CD14-positive monocyte (primary cell): ENCODE measurements around the gene FUT4. TPM values are rescaled to one million over a fixed set of nuclear protein-coding genes. Genes with fewer than 3 reads are reported as not detected.

ENCODE experiments used
- DNase-seq, 3 donors: peaks; one replicate each; pipeline ENCODE4 v3.0.0-alpha.2; 2011 to 2022
- H2AFZ ChIP-seq: 2 replicates; pipeline ENCODE4 v1.6.0; 2012; ENCODE audit warnings: mild to moderate bottlenecking, low read depth, low read length, inconsistent platforms; ENCODE audit not compliant: insufficient read depth, poor library complexity, severe bottlenecking
- H3K27ac ChIP-seq, 2 donors: 1 replicate in 1 of 2; 2 replicates in 1 of 2; pipeline ENCODE4 v1.5.1; 2012 to 2013; ENCODE audit warnings: low read length in 2 of 2, control low read depth in 1 of 2, inconsistent platforms in 1 of 2, low read depth in 1 of 2, mild to moderate bottlenecking in 1 of 2
- H3K27me3 ChIP-seq, 2 donors: one replicate each; pipeline versions ENCODE4 v1.6.0 to v1.6.1; 2011 to 2013; ENCODE audit warnings: low read length in 2 of 2; ENCODE audit not compliant: control insufficient read depth in 2 of 2, insufficient read depth in 2 of 2
- H3K36me3 ChIP-seq, 2 donors: replicated peaks in 1 of 2; 1 replicate in 1 of 2; 2 replicates in 1 of 2; pipeline versions ENCODE4 v1.5.1 to v1.6.1; 2012 to 2013; ENCODE audit warnings: low read length in 2 of 2, control low read depth in 1 of 2, inconsistent platforms in 1 of 2, mild to moderate bottlenecking in 1 of 2; ENCODE audit not compliant: insufficient read depth in 2 of 2, control insufficient read depth in 1 of 2
- H3K4me1 ChIP-seq, 2 donors: 1 replicate in 1 of 2; 2 replicates in 1 of 2; pipeline versions ENCODE4 v1.5.1 to v1.6.1; 2012 to 2013; ENCODE audit warnings: low read length in 2 of 2, control low read depth in 1 of 2, inconsistent platforms in 1 of 2, mild to moderate bottlenecking in 1 of 2, moderate library complexity in 1 of 2; ENCODE audit not compliant: insufficient read depth in 2 of 2, control insufficient read depth in 1 of 2
- H3K4me2 ChIP-seq: replicated peaks from 2 replicates; pipeline ENCODE3; 2012; ENCODE audit warnings: low read length, moderate library complexity, mild to moderate bottlenecking; ENCODE audit not compliant: poor library complexity, severe bottlenecking; ENCODE audit errors: extremely low read depth
- H3K4me3 ChIP-seq, 3 experiments: fragments of 200-600 bp in 1 of 3; sonication (generic) in 1 of 3; replicated peaks in 1 of 3; 1 replicate in 2 of 3; 2 replicates in 1 of 3; pipeline ENCODE4 v1.5.1; 2011 to 2013; ENCODE audit warnings: low read length in 3 of 3, mild to moderate bottlenecking in 3 of 3, control low read depth in 2 of 3, low read depth in 2 of 3, inconsistent platforms in 1 of 3, moderate library complexity in 1 of 3
- H3K79me2 ChIP-seq: 2 replicates; pipeline ENCODE4 v1.6.0; 2012; ENCODE audit warnings: mild to moderate bottlenecking, control low read depth, inconsistent platforms, low read length, moderate library complexity; ENCODE audit not compliant: insufficient read depth
- H3K9ac ChIP-seq: 2 replicates; pipeline ENCODE4 v1.6.0; 2017; ENCODE audit warnings: low read length, mild to moderate bottlenecking; ENCODE audit not compliant: insufficient read depth, poor library complexity, severe bottlenecking
- H3K9me3 ChIP-seq, 2 donors: replicated peaks in 1 of 2; 1 replicate in 1 of 2; 2 replicates in 1 of 2; pipeline versions ENCODE4 v1.5.1 to v1.6.1; 2012 to 2013; ENCODE audit warnings: low read length in 2 of 2, control low read depth in 1 of 2; ENCODE audit not compliant: control insufficient read depth in 1 of 2, insufficient read depth in 1 of 2
- H4K20me1 ChIP-seq: 2 replicates; pipeline ENCODE4 v1.6.0; 2012; ENCODE audit warnings: mild to moderate bottlenecking, low read length, control low read depth, moderate library complexity; ENCODE audit not compliant: insufficient read depth
- H3K27ac Mint-ChIP-seq, 7 donors: one replicate each; pipeline ENCODE4 v1.8.0; 2020; ENCODE audit warnings: mild to moderate bottlenecking in 7 of 7, mixed read lengths in 7 of 7, moderate library complexity in 6 of 7, inconsistent platforms in 2 of 7
- H3K27me3 Mint-ChIP-seq, 3 donors: one replicate each; pipeline ENCODE4 v1.8.0; 2021 to 2022; ENCODE audit warnings: low read depth in 3 of 3, mild to moderate bottlenecking in 3 of 3, mixed read lengths in 3 of 3, moderate library complexity in 3 of 3, inconsistent platforms in 1 of 3
- H3K36me3 Mint-ChIP-seq, 2 donors: one replicate each; pipeline ENCODE4 v1.8.0; 2020; ENCODE audit warnings: mixed read lengths in 2 of 2, inconsistent platforms in 1 of 2, mild to moderate bottlenecking in 1 of 2
- H3K4me1 Mint-ChIP-seq: one replicate; pipeline ENCODE4 v1.8.0; 2020; ENCODE audit warnings: mild to moderate bottlenecking, mixed read lengths
- H3K4me3 Mint-ChIP-seq, 2 donors: one replicate each; pipeline ENCODE4 v1.8.0; 2020; ENCODE audit warnings: mild to moderate bottlenecking in 2 of 2, mixed read lengths in 2 of 2, moderate library complexity in 1 of 2
- H3K9me3 Mint-ChIP-seq, 7 donors: one replicate each; pipeline ENCODE4 v1.8.0; 2020 to 2022; ENCODE audit warnings: mixed read lengths in 7 of 7, mild to moderate bottlenecking in 6 of 7, moderate library complexity in 6 of 7, inconsistent platforms in 2 of 7
- WGBS: methylation state at CpG from one replicate; pipeline ENCODE4 v1.1.5; 2013; ENCODE audit warnings: missing lambda C conversion rate; ENCODE audit not compliant: insufficient coverage; 5-methylcytosine and 5-hydroxymethylcytosine counted together
- intact Hi-C, 2 donors: fragments of 100-400 bp; cut with micrococcal nuclease; formaldehyde crosslinking; loops; one replicate each; pipeline versions ENCODE4 v1.15.0 to v1.15.1; 2023
- polyA plus RNA-seq, 3 donors: library from polyadenylated mRNA; depleted of rRNA in 1 of 3; unstranded in 2 of 3; stranded (reverse) in 1 of 3; fragments of 300-500 nt in 2 of 3; fragments of >200 nt in 1 of 3; fragmentation: Illumina TruSeq in 2 of 3; gene quantifications; 1 replicate in 2 of 3; 2 replicates in 1 of 3; pipeline ENCODE4 v1.2.3, GENCODE V29; 2012 to 2021
- TF ChIP-seq, protein P1 (sequence below): fragments of 200-600 bp; IDR thresholded peaks from one replicate; pipeline ENCODE4 v1.8.0; 2022; ENCODE audit warnings: antibody characterized with exemption, mild to moderate bottlenecking

The FUT4 gene
- polyA plus RNA-seq, 3 donors: 5.4 to 19.9 (median 6.5) TPM

DNA sequence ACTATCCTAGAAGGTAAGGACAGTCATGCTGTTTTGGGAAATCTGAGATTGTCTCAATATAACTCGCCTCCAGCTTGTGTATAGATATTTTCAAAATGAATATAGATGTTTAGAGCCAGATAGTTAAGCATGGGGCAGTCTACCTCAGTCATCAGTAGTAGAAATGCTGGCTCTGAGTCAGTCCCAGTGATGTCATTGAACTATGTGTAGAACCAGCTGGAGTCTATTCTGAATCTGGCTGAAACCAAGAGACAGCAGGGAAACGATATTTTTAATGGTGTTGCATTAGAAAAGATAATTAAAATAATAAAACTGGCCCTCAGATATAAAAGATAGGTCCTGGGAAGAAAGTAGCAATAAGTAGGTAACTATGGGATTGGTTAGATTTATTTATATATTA lies 49.3 kb downstream of the FUT4 start:
- no peaks in the 10 kb centered on the region for H3K27me3 ChIP-seq
- no peaks in the 10 kb centered on the region for H3K79me2 ChIP-seq
- WGBS: no CpG with 5 or more reads among the region's 2 CpGs
- no peaks in the 10 kb centered on the region for H3K4me1 Mint-ChIP-seq
- H3K27ac ChIP-seq: no peak overlapping the region
- H3K9ac ChIP-seq: no peak overlapping the region
- no peaks in the 10 kb centered on the region for H3K9me3 Mint-ChIP-seq
- intact Hi-C loops: no loop called here
- H3K4me3 Mint-ChIP-seq: no peak overlapping the region
- H3K36me3 Mint-ChIP-seq: peaks cover 53 to 83% of the 10 kb centered on the region in 2 donors
- peak overlapping the region in 2 of 7 donors; percentile 28 to 37 for H3K27ac Mint-ChIP-seq
- no peaks in the 10 kb centered on the region for H4K20me1 ChIP-seq
- DNase-seq: peak in 1 of 3 donors; percentile 15
- H2AFZ ChIP-seq: no peak overlapping the region
- H3K27me3 Mint-ChIP-seq: peaks cover 0 to 2% (median 0%) of the 10 kb centered on the region in 3 donors
- TF ChIP-seq, protein P1, sequence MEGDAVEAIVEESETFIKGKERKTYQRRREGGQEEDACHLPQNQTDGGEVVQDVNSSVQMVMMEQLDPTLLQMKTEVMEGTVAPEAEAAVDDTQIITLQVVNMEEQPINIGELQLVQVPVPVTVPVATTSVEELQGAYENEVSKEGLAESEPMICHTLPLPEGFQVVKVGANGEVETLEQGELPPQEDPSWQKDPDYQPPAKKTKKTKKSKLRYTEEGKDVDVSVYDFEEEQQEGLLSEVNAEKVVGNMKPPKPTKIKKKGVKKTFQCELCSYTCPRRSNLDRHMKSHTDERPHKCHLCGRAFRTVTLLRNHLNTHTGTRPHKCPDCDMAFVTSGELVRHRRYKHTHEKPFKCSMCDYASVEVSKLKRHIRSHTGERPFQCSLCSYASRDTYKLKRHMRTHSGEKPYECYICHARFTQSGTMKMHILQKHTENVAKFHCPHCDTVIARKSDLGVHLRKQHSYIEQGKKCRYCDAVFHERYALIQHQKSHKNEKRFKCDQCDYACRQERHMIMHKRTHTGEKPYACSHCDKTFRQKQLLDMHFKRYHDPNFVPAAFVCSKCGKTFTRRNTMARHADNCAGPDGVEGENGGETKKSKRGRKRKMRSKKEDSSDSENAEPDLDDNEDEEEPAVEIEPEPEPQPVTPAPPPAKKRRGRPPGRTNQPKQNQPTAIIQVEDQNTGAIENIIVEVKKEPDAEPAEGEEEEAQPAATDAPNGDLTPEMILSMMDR: no peak
- no peak overlapping the region for H3K4me2 ChIP-seq
- no peaks in the 10 kb centered on the region for H3K9me3 ChIP-seq
- no peaks in the 10 kb centered on the region for H3K4me1 ChIP-seq
- H3K4me3 ChIP-seq: no peak overlapping the region
- peaks cover 36 to 87% of the 10 kb centered on the region in 2 donors for H3K36me3 ChIP-seq

DNA sequence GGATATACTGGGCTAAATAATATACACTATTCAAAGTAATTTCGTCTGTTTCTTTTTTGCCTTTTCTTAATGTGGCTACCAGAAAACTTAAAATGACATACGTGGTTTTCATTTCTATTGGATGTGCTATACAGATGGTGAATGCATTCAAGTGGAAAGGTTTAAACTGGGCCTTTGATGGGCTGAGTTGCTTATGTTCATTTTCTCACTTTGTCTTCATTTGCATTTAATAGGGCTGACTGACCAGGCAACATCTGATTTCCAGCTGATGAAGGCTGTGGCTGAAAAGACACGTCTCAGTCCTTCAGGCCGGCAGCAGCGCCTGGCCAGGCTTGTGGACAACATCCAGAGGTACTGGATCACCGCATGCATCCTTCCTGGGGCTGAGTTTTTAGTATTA lies 51.4 kb downstream of the FUT4 start:
- Mint-ChIP-seq H3K4me1 (no peaks in the 10 kb centered on the region), H3K27ac (peak overlapping the region in 2 of 7 donors; percentile 30 to 43), H3K36me3 (peaks cover 51 to 82% of the 10 kb centered on the region in 2 donors), H3K27me3 (peaks cover 0 to 2% (median 0%) of the 10 kb centered on the region in 3 donors), H3K4me3 (no peak overlapping the region), H3K9me3 (no peaks in the 10 kb centered on the region)
- Histone ChIP-seq H3K4me1 (no peaks in the 10 kb centered on the region), H4K20me1 (no peaks in the 10 kb centered on the region), H3K4me2 (no peak overlapping the region), H3K79me2 (no peaks in the 10 kb centered on the region), H2AFZ (no peak overlapping the region), H3K9me3 (no peaks in the 10 kb centered on the region), H3K36me3 (peaks cover 26 to 82% of the 10 kb centered on the region in 2 donors), H3K9ac (no peak overlapping the region), H3K27ac (peak overlapping the region in 1 of 2 donors; percentile 4), H3K27me3 (no peaks in the 10 kb centered on the region), H3K4me3 (no peak overlapping the region)
- 96% methylated on average over 4 of the region's 6 CpGs for WGBS
- DNase-seq: no peak
- intact Hi-C loops: loop anchor here in 1 of 2 donors (5.0 kb wide), 1 partner anchor 73 kb away; no protein-coding TSS in a partner anchor
- TF ChIP-seq, protein P1: no peak
